Measurements from ENCODE around the gene RASA4B.

The RASA4B gene

GRCh38 chr7:102472126-102473041 lies 45.2 kb downstream of the RASA4B start:
- Mint-ChIP-seq H3K36me3 (no peaks in the 10 kb centered on the region), H3K4me1 (no peaks in the 10 kb centered on the region), H3K4me3 (no peak overlapping the region), H3K27ac (no peak overlapping the region), H3K9me3 (no peaks in the 10 kb centered on the region), H3K27me3 (no peaks in the 10 kb centered on the region)
- CTCF ChIA-PET: no interaction called here
- DNase-seq: no peak

- H3K9me3 Mint-ChIP-seq: no peaks in the 10 kb centered on the region
- CTCF ChIA-PET: interaction anchor here (1.4 kb wide), 1 partner anchor 64 kb away, joined by 4 read pairs; no protein-coding TSS in a partner anchor
- no peaks in the 10 kb centered on the region for H3K27me3 Mint-ChIP-seq
- H3K36me3 Mint-ChIP-seq: peaks cover 1% of the 10 kb centered on the region
- no peak overlapping the region for H3K27ac Mint-ChIP-seq
- H3K4me3 Mint-ChIP-seq: no peak overlapping the region
- DNase-seq: no peak
- H3K4me1 Mint-ChIP-seq: peaks cover 5% of the 10 kb centered on the region
Observed at GRCh38 chr7:102471791-102472125, 45.8 kb downstream of the RASA4B start.

- peaks cover 1% of the 10 kb centered on the region for H3K36me3 Mint-ChIP-seq
- H3K4me3 Mint-ChIP-seq: no peak overlapping the region
- peaks cover 14% of the 10 kb centered on the region for H3K4me1 Mint-ChIP-seq
- DNase-seq: no peak
- no peak overlapping the region for H3K27ac Mint-ChIP-seq
- H3K27me3 Mint-ChIP-seq: no peaks in the 10 kb centered on the region
- CTCF ChIA-PET: interaction anchor here (1.2 to 1.4 kb wide), 2 partner anchors 58 to 63 kb away, joined by 4 read pairs; no protein-coding TSS in a partner anchor
- H3K9me3 Mint-ChIP-seq: no peaks in the 10 kb centered on the region
Observed at GRCh38 chr7:102469972-102470825, 47.4 kb downstream of the RASA4B start.

GRCh38 chr7:102469351-102469971 lies 48.1 kb downstream of the RASA4B start:
- no peaks in the 10 kb centered on the region for H3K9me3 Mint-ChIP-seq
- CTCF ChIA-PET: interaction anchor here (1.2 kb wide), 1 partner anchor 57 kb away, joined by 4 read pairs; no protein-coding TSS in a partner anchor
- no peaks in the 10 kb centered on the region for H3K27me3 Mint-ChIP-seq
- peaks cover 14% of the 10 kb centered on the region for H3K4me1 Mint-ChIP-seq
- H3K36me3 Mint-ChIP-seq: peaks cover 1% of the 10 kb centered on the region
- H3K4me3 Mint-ChIP-seq: no peak overlapping the region
- H3K27ac Mint-ChIP-seq: no peak overlapping the region
- DNase-seq: peak; percentile 17

GRCh38 chr7:102468478-102469350 lies 48.9 kb downstream of the RASA4B start:
- Mint-ChIP-seq H3K27ac (no peak overlapping the region), H3K4me3 (no peak overlapping the region), H3K36me3 (peaks cover 1% of the 10 kb centered on the region), H3K4me1 (peaks cover 21% of the 10 kb centered on the region), H3K27me3 (no peaks in the 10 kb centered on the region), H3K9me3 (no peaks in the 10 kb centered on the region)
- DNase-seq: no peak
- CTCF ChIA-PET: interaction anchor here (0.7 to 4.0 kb wide), 2 partner anchors 56 to 64 kb away, joined by 3 to 28 read pairs; no protein-coding TSS in a partner anchor

- CTCF ChIA-PET: interaction anchor here (0.7 to 4.0 kb wide), 11 partner anchors 15 to 1093 kb away, joined by 3 to 28 read pairs (median 4); partner anchors contain the start of gene PRKRIP1
- H3K9me3 Mint-ChIP-seq: no peaks in the 10 kb centered on the region
- H3K4me1 Mint-ChIP-seq: peaks cover 26% of the 10 kb centered on the region
- H3K27me3 Mint-ChIP-seq: no peaks in the 10 kb centered on the region
- no peak overlapping the region for H3K4me3 Mint-ChIP-seq
- peaks cover 1% of the 10 kb centered on the region for H3K36me3 Mint-ChIP-seq
- DNase-seq: no peak
- H3K27ac Mint-ChIP-seq: no peak overlapping the region
Observed at GRCh38 chr7:102467581-102468477, 49.7 kb downstream of the RASA4B start.

GRCh38 chr7:102466097-102466496 lies 51.5 kb downstream of the RASA4B start:
- H3K36me3 Mint-ChIP-seq: peaks cover 6% of the 10 kb centered on the region
- CTCF ChIA-PET: interaction anchor here (1.4 to 4.0 kb wide), 6 partner anchors 14 to 61 kb away, joined by 4 to 28 read pairs (median 10); no protein-coding TSS in a partner anchor
- H3K4me1 Mint-ChIP-seq: peaks cover 32% of the 10 kb centered on the region
- peak overlapping the region; percentile 95 for H3K4me3 Mint-ChIP-seq
- H3K27me3 Mint-ChIP-seq: no peaks in the 10 kb centered on the region
- DNase-seq: no peak
- no peaks in the 10 kb centered on the region for H3K9me3 Mint-ChIP-seq
- H3K27ac Mint-ChIP-seq: peak overlapping the region; percentile 33

- peak within 1 kb of the TSS; percentile 47 for H3K27ac Mint-ChIP-seq
- CTCF ChIA-PET: interaction anchor here (1.0 to 4.0 kb wide), 5 partner anchors 49 to 61 kb away, joined by 4 to 28 read pairs (median 11); no protein-coding TSS in a partner anchor
- H3K36me3 Mint-ChIP-seq: peaks cover 6% of the 10 kb centered on the region
- H3K9me3 Mint-ChIP-seq: no peaks in the 10 kb centered on the region
- no peaks in the 10 kb centered on the region for H3K27me3 Mint-ChIP-seq
- DNase-seq: peak; percentile 95
- peak within 1 kb of the TSS; percentile 95 for H3K4me3 Mint-ChIP-seq
- H3K4me1 Mint-ChIP-seq: peaks cover 35% of the 10 kb centered on the region
Observed at GRCh38 chr7:102464577-102465280, 52.8 kb downstream of the RASA4B start, which contains the start of the genes ALKBH4 and LRWD1. ALKBH4 (minus strand) TSS chr7:102464863; CDS start chr7:102464836, 27 bp downstream. LRWD1 (plus strand) TSS chr7:102464984; CDS start chr7:102465081, 97 bp downstream.

GRCh38 chr7:102463841-102464576 lies 53.6 kb downstream of the RASA4B start:
- Mint-ChIP-seq H3K4me1 (peaks cover 35% of the 10 kb centered on the region), H3K4me3 (peak overlapping the region; percentile 95), H3K36me3 (peaks cover 9% of the 10 kb centered on the region), H3K27me3 (no peaks in the 10 kb centered on the region), H3K9me3 (no peaks in the 10 kb centered on the region), H3K27ac (peak overlapping the region; percentile 47)
- DNase-seq: peak; percentile 31
- CTCF ChIA-PET: interaction anchor here (1.0 kb wide), 1 partner anchor 60 kb away, joined by 4 read pairs; no protein-coding TSS in a partner anchor

GRCh38 chr7:102460467-102460866 lies 57.1 kb downstream of the RASA4B start:
- Mint-ChIP-seq H3K4me3 (no peak overlapping the region), H3K27me3 (no peaks in the 10 kb centered on the region), H3K4me1 (peaks cover 22% of the 10 kb centered on the region), H3K36me3 (peaks cover 15% of the 10 kb centered on the region), H3K9me3 (no peaks in the 10 kb centered on the region), H3K27ac (no peak overlapping the region)
- no peak for DNase-seq
- CTCF ChIA-PET: interaction anchor here (1.0 kb wide), 1 partner anchor 10 kb away, joined by 4 read pairs; no protein-coding TSS in a partner anchor

- Mint-ChIP-seq H3K27ac (no peak overlapping the region), H3K4me1 (peaks cover 21% of the 10 kb centered on the region), H3K36me3 (peaks cover 16% of the 10 kb centered on the region), H3K27me3 (no peaks in the 10 kb centered on the region), H3K4me3 (no peak overlapping the region), H3K9me3 (no peaks in the 10 kb centered on the region)
- CTCF ChIA-PET: no interaction called here
- no peak for DNase-seq
Observed at GRCh38 chr7:102459221-102459844, 58.2 kb downstream of the RASA4B start.
